H1 (cell line): ENCODE measurements around the gene WDR91. TPM values are rescaled to one million over a fixed set of nuclear protein-coding genes. Genes with fewer than 3 reads are reported as not detected.

ENCODE experiments used
- PHF8 ChIP-seq: fragments of 200-600 bp; sonication (generic); conservative IDR thresholded peaks from 2 replicates; pipeline ENCODE4 v1.7.1; 2012; ENCODE audit warnings: low read depth, mild to moderate bottlenecking, inconsistent platforms, low read length, moderate library complexity
- polyA plus RNA-seq, 7 experiments: library from polyadenylated mRNA; depleted of rRNA in 3 of 7; stranded (reverse) in 5 of 7; unstranded in 2 of 7; fragments of >200 nt in 5 of 7; fragments of 200-250 nt in 2 of 7; gene quantifications; 1 replicate in 5 of 7; 2 replicates in 1 of 7; 4 replicates in 1 of 7; pipeline versions ENCODE4 v1.2.1 to v1.2.3, GENCODE V29; 2011 to 2013; ENCODE audit warnings: missing spikeins in 2 of 7, mixed read lengths in 2 of 7
- total RNA-seq: library from RNA; stranded (reverse); fragmentation: NEBNext Ultra II Directional; extraction: Animal tissue kit (Norgen Biotek cat#: 25700); gene quantifications from 2 replicates; pipeline ENCODE4 v1.2.1, GENCODE V29; 2021

The WDR91 gene
- total and polyA plus RNA-seq, 2 of the 8 experiments (the other 6 are each of a cell fraction or from before 2014, with no cell fraction given) = 8.2 to 14.7 TPM

DNA sequence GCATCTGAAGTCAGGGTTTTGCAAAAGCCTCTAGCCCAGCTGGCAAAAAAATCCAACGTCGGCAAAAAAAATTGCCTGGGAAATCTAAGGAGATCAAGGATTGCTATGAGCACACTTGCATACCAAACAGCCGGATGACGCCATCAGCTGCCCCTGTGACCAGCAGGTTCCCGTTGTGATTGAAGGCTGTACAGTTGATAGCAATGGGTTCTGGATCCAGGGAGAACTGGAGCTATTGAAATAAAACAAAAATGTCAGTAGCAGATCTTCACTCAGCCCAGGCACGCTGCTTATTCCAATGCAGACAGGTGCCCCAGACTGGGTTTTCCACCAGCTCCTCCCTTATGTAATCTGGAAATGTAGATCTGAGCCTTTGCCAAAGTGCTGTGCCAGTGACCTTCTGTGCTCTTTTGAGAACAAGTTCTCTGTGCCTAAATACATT lies 22.1 kb downstream of the WDR91 start (continued):
- TF ChIP-seq PHF8 = no peak
